Pancreas (tissue), 10 donors: ENCODE measurements around the gene LRRC55. TPM values are rescaled to one million over a fixed set of nuclear protein-coding genes. Genes with fewer than 3 reads are reported as not detected.

Source experiments
- ATAC-seq, 4 donors: fragments of 200-7000 bp; cut with Tn5 transposase; one replicate each; pipeline versions ENCODE4 v1.8.0 to v1.9.1; 2020; ENCODE audit warnings: mild to moderate bottlenecking in 4 of 4, moderate library complexity in 4 of 4
- DNase-seq, 6 donors: peaks; one replicate each; pipeline ENCODE4 v3.0.0-alpha.2; 2020
- FAIRE-seq: peaks from 2 replicates; lab custom pipeline; 2012; peaks lifted over from hg19 to GRCh38; lab: Jason Lieb, UNC
- H3K27ac ChIP-seq, 4 donors: fragments of 200-600 bp; sonication (generic); 1 replicate in 3 of 4; 2 replicates in 1 of 4; pipeline versions ENCODE4 v1.5.0 to v1.8.0; 2020
- H3K27me3 ChIP-seq, 4 donors: fragments of 200-600 bp; one replicate each; pipeline ENCODE4 v1.8.0; 2021
- H3K36me3 ChIP-seq, 3 donors: fragments of 200-600 bp; sonication (generic) in 1 of 3; one replicate each; pipeline versions ENCODE4 v1.5.0 to v1.8.0; 2020 to 2021
- H3K4me1 ChIP-seq, 3 donors: fragments of 200-600 bp; one replicate each; pipeline ENCODE4 v1.8.0; 2021
- H3K4me3 ChIP-seq, 4 donors: fragments of 200-600 bp; sonication (generic) in 2 of 4; one replicate each; pipeline versions ENCODE4 v1.5.0 to v1.8.0; 2020 to 2021
- H3K9me3 ChIP-seq, 4 donors: fragments of 200-600 bp; one replicate each; pipeline ENCODE4 v1.8.0; 2021
- CTCF ChIP-seq, 4 donors: fragments of 200-600 bp; sonication (generic) in 3 of 4; IDR thresholded peaks; one replicate each; pipeline versions ENCODE4 v1.5.0 to v1.8.0; 2021; ENCODE audit warnings: antibody characterized with exemption in 4 of 4
- WGBS, 2 donors: extraction: QIAGEN DNeasy Blood & Tissue Kit; methylation state at CpG; one replicate each; pipeline ENCODE4 v1.1.7; 2013; 5-methylcytosine and 5-hydroxymethylcytosine counted together
- intact Hi-C, 3 donors: fragments of 100-400 bp; cut with DNase I; formaldehyde crosslinking; loops; one replicate each; pipeline versions ENCODE4 v1.11.1 to v1.14.2; 2022
- polyA plus RNA-seq, 2 donors: library from polyadenylated mRNA; stranded (reverse); fragments of 200-250 nt; gene quantifications; one replicate each; pipeline ENCODE4 v1.2.3, GENCODE V29; 2013
- total RNA-seq, 6 donors: library from RNA; stranded (reverse); fragmentation: NEBNext Ultra II Directional in 4 of 6; extraction: Animal tissue kit (Norgen Biotek cat#: 25700) in 4 of 6; gene quantifications; one replicate each; pipeline versions ENCODE4 v1.2.1 to v1.2.4, GENCODE V29; 2021 to 2023
- donor health status: healthy with polysubstance abuse.
- donor health status: DM: no; HTN: no; CAD: no; lungs with moderate emphysema.
- donor health status: DM: no; HTN: no; CAD: no.
- donor health status: control.
- donor health status: control.
- donor health status: Bipolar disorder and iron deficiency.
- donor health status: DM: yes; HTN: yes; CAD: no.
- donor health status: DM: no; HTN: no; CAD: no.
- donor health status: DM: no; HTN: no; CAD: no.
- donor health status: DM: yes; HTN: yes; CAD: no.

The LRRC55 gene
- total and polyA plus RNA-seq, 8 donors: 0.03 to 1.2 (median 0.08) TPM

GRCh38 chr11:57219021-57219627 lies 37.4 kb downstream of the LRRC55 start:
- WGBS, 2 donors: 37 to 42% methylated on average over 6 of the region's 6 CpGs
- DNase-seq (no peak), FAIRE-seq (no peak), ATAC-seq (peak in 2 of 4 donors; percentile 37 to 46)
- Histone ChIP-seq H3K4me1 (no peaks in the 10 kb centered on the region), H3K27me3 (no peaks in the 10 kb centered on the region), H3K27ac (no peak overlapping the region), H3K9me3 (no peaks in the 10 kb centered on the region), H3K36me3 (no peaks in the 10 kb centered on the region), H3K4me3 (no peak overlapping the region)
- no peak for TF ChIP-seq CTCF (IDR thresholded peaks at IDR 0.05)
- intact Hi-C loops: no loop called here

- ATAC-seq (no peak), DNase-seq (no peak), FAIRE-seq (no peak)
- Histone ChIP-seq H3K4me1 (no peaks in the 10 kb centered on the region), H3K27me3 (no peaks in the 10 kb centered on the region), H3K4me3 (no peak overlapping the region), H3K27ac (no peak overlapping the region), H3K36me3 (no peaks in the 10 kb centered on the region), H3K9me3 (no peaks in the 10 kb centered on the region)
- 10 to 31% methylated on average over 1 of the region's 1 CpG for WGBS, 2 donors
- TF ChIP-seq CTCF (IDR thresholded peaks at IDR 0.05): no peak
- intact Hi-C loops: no loop called here
Measured at GRCh38 chr11:57222239-57222638, 40.5 kb downstream of the LRRC55 start.

GRCh38 chr11:57223601-57224000 lies 41.8 kb downstream of the LRRC55 start:
- no peak for DNase-seq
- TF ChIP-seq CTCF (IDR thresholded peaks at IDR 0.05): no peak
- no peak for FAIRE-seq
- 55 to 64% methylated on average over 3 of the region's 3 CpGs for WGBS, 2 donors
- no peak for ATAC-seq
- Histone ChIP-seq H3K4me1 (no peaks in the 10 kb centered on the region), H3K4me3 (no peak overlapping the region), H3K27ac (no peak overlapping the region), H3K36me3 (no peaks in the 10 kb centered on the region), H3K27me3 (no peaks in the 10 kb centered on the region), H3K9me3 (no peaks in the 10 kb centered on the region)
- intact Hi-C loops: no loop called here

GRCh38 chr11:57224128-57224527 lies 42.4 kb downstream of the LRRC55 start:
- FAIRE-seq (no peak), ATAC-seq (no peak), DNase-seq (no peak)
- no peaks in the 10 kb centered on the region for H3K4me1 ChIP-seq
- no peaks in the 10 kb centered on the region for H3K36me3 ChIP-seq
- no peak for TF ChIP-seq CTCF (IDR thresholded peaks at IDR 0.05)
- intact Hi-C loops: no loop called here
- H3K4me3 ChIP-seq: no peak overlapping the region
- WGBS, 2 donors: 59 to 68% methylated on average over 2 of the region's 2 CpGs
- no peaks in the 10 kb centered on the region for H3K27me3 ChIP-seq
- H3K9me3 ChIP-seq: no peaks in the 10 kb centered on the region
- H3K27ac ChIP-seq: no peak overlapping the region

- intact Hi-C loops: no loop called here
- no peaks in the 10 kb centered on the region for H3K4me1 ChIP-seq
- H3K36me3 ChIP-seq: no peaks in the 10 kb centered on the region
- no peaks in the 10 kb centered on the region for H3K9me3 ChIP-seq
- DNase-seq (no peak), FAIRE-seq (no peak), ATAC-seq (no peak)
- TF ChIP-seq CTCF (IDR thresholded peaks at IDR 0.05): no peak
- no peaks in the 10 kb centered on the region for H3K27me3 ChIP-seq
- no peak overlapping the region for H3K27ac ChIP-seq
- H3K4me3 ChIP-seq: no peak overlapping the region
Measured at GRCh38 chr11:57224537-57224936, 42.8 kb downstream of the LRRC55 start.
